GM21515 (cell line): ENCODE data around the gene ANTXR1.

ENCODE experiments used
- ATAC-seq: cut with Tn5 transposase; IDR thresholded peaks from one replicate; pipeline ENCODE4 v1.9.1; 2021; ENCODE audit not compliant: unreplicated experiment

The ANTXR1 gene

GRCh38 chr2:69126341-69126740 is 113.4 kb downstream of the ANTXR1 start:
- no peak for ATAC-seq

GRCh38 chr2:69131452-69131851 is 118.5 kb downstream of the ANTXR1 start:
- ATAC-seq, result no peak

GRCh38 chr2:69131983-69132675 is 119.2 kb downstream of the ANTXR1 start:
- no peak for ATAC-seq

- no peak for ATAC-seq
These were observed 120.1 kb downstream of the ANTXR1 start for GRCh38 chr2:69132960-69133590.

- no peak for ATAC-seq
These were observed 120.9 kb downstream of the ANTXR1 start for GRCh38 chr2:69133898-69134297.

GRCh38 chr2:69134306-69134945 is 121.4 kb downstream of the ANTXR1 start:
- ATAC-seq, result no peak

GRCh38 chr2:69138247-69138772 is 125.3 kb downstream of the ANTXR1 start:
- ATAC-seq, result no peak

DNA sequence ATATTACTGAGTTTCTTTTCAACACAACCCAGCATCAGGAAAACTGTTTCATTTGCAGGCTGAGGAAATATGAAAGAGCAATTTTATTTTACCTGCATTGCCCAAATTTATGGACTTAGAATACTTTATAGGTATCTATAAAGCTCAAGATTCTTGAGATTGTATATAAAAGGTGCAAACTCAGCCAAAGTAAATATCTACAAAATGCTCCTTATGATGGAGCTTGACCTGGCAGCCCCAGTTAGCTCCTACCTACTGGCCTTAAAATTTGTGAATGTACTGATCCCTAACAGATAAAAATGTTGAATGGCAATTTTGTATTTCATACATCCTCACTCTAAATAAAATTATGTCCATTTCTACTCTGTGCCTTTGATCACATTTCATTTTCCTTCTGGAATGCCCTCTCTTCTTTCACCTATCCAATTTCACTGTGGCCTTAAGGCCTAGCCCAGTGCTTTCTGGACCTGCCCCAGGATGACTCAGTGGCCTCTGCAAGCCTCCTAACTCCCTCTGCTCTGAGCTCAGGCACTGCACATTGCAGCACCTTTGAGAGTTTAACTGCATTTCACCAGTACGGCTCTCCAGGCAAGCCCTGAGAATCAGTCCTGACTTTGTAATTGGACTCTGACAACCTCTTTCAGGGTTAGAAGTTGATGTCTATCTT is 125.9 kb downstream of the ANTXR1 start:
- ATAC-seq, result no peak

DNA sequence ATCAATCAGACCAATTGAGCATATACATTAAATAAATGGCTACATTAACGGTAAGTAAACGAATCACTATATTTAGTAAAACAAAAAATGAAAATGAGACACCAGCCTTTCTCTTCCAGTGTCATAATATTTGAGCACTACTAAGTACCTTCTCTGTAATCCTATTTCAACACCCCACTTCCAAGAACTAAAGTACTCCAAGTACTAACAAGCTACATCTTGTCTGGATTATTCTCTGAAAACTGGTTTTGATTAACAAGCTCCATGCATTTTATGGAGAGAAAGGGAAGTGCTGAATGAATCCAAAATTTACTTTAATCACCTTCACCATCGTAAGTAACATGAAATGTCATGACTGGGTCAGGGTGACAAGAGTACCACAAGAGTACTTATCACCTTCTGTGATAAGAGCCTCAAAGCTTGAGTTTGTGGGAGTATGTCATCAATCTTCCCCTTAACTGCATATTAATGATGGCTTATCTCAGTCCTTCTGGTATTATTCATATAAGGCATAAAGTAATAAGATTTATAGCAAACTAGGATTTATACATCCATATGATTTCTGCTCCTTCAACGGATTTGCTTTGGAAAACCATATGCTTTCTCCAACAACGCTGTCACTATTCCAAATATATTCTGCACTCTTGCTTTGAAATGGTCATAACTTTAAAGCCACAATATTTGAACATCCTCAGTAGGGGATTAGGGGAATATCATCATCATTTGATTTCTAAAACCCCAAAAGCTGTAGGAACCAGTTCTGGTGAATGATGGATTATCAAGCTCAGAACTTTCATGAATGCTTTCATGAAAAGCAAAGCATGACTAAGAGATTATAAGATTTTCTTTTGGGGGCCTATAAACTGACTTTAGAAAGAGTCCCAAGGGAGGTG is 127.0 kb downstream of the ANTXR1 start:
- ATAC-seq, result no peak

DNA sequence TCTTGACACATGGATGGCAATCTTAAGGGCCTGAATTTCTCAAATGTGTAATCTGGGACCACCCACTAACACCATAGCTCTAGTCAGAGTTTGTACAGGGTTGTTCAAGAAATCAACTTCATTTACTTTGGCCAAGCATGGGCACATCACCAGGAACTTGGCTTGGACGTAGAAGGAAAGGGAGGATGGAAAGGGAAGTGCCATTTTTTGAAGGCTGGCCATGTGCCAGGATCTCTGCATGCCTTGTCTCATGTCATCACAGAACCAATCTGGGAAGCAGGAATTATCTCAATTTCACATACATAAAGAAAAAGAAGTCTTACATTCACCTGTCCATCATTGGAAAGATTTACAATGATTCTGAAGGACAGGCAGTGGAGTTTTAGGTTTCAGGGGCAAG is 128.1 kb downstream of the ANTXR1 start:
- no peak for ATAC-seq

- no peak for ATAC-seq
These were observed 130.9 kb downstream of the ANTXR1 start for GRCh38 chr2:69143748-69144360.

DNA sequence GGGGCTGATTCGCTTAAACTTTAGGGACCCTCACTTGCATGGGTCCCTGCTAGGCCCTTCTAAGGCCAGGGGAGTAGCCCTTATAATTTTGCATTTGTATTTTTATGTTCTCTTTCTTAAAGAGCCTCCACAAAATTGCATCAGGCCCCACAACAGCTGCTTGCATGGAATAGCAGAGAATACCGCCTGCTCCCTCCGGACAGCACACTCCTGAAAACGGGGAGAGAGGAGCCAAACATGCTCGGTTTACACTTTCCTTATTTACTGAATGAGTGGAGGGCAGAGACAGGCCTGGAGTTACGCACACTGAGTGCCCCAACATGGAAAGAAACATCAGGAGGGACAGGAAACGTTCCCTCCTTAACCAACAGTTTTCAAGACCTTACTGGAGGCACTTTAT is 132.2 kb downstream of the ANTXR1 start:
- ATAC-seq, result no peak

GRCh38 chr2:69147841-69148533 is 135.0 kb downstream of the ANTXR1 start:
- ATAC-seq, result no peak

DNA sequence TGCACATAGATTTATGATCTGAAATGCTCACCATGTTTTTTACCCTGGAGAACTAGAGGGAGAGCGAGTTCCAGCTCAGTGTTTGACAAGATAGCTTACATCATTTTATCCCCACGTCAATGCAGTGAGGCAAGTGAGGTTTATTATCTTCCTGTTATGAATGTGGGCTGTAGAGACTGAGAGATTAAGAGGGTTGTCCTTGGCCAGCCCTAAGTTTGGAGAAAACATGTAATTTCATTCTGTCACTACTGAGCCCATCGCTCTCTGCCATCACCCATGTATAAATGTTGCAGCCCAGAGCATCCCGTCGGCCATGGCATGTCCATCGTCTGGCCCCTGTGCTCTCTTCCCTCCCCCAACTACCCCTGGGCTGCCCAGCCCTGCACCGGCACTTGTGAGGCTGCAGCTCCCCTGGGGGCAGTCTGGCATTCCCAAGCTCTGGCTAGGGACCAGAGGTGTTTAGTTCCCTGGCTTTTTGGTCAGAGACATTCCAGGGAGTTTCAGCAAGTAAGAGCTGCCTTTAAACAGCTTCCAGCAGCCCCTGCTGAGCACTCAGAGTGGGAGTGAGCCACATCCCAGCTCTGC is 136.7 kb downstream of the ANTXR1 start:
- no peak for ATAC-seq

DNA sequence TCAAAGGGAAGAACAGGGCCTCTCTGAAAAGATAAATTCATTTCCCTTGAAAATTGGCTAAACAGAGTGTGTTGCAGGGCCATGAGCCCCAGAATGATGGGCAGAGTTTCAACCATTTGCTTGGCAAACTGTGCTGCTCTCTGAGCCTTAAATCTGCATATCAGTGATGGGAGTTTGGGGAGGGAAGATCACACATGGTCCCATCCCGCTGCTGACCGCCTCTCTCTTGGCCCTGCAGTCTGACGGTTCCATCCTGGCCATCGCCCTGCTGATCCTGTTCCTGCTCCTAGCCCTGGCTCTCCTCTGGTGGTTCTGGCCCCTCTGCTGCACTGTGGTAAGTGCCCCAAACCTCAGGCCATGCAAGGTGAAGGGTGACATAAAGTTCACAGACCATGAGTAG is 139.0 kb downstream of the ANTXR1 start:
- no peak for ATAC-seq

DNA sequence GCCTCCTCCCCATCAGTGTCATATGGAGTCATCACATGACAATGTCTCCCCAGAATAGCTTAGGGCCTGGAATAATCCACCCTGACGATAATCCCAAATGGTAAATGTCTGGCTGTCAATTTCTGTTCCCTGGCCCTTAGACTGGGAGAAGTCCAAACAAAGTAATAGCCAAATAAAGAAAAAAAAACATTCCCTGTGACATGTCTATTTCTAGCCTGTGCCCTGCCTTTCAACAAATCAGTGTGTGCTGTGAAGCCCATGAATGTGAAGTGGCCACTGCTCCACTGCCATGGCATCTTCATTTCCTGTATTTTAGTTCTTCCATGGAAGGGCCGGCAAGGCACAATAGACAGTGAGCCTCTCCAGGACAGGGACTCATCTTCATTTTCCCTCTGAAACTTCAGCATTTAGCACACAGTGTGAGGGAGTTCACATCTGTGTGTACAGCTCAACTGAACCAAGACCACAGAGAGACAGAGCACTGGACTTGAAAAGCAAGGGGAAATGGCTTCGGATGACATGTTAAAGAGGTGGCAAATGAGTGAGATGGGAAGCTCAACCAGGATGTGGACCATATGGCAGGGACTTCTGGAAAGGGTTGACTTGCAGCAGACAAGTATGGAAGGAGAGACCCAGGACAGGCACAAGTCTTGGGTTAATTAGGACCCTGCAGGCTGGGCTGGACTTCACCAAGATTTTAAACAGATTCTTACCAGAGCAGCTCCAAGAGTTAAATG is 140.0 kb downstream of the ANTXR1 start:
- no peak for ATAC-seq

DNA sequence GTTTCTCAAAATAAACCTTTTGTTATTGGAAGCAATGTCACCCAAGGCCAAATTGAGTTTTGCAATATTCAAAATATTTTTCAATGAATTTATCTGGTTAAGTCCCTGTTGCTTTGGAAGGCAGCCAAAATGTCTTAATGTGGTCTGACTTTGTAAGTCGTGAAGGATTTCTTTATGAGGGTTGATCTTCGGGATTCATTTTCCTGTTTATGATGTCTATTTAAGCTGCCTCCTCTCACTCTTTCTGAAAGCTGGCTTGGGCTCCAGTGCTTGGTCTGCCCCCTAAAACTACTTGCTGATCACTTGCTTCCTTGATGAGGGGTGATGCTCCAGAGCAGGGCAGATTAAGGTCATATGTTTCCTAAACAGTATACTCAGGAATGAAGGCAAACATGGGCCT is 141.1 kb downstream of the ANTXR1 start:
- ATAC-seq, result no peak

DNA sequence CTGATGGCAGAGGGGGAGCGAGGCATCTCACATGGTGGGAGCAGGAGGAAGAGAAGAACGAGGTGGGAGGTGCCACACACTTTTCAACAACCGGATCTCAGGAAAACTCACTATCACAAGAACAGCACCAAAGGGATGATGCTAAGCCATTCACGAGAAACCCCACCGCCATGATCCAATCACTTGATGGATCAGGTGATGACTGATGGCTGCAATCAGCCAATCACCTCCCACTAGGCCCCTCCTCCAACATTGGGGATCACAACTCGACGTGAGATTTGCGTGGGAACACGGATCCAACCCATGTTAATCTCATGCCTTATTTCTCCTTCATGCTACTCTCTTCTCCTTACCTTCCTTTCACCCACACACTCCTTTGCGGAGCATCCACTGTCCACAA is 143.6 kb downstream of the ANTXR1 start:
- no peak for ATAC-seq

DNA sequence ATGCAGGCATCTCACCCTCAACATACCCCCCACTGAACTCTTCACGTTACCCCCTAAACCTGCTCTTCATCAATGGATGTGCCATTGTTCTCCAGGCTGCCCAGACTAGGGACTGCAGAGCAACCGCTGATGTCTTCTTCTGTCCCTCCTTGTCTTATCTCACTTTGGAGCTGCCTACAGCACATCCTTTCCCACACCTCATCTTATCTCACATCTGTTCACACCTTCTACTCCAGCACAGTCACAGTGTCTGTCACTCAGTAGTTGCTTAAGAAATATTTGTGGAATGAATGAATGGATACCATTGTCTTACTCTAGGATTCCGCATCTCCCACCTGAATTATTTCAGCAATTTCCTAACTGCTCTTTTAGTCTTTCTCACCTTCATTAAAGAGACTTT is 144.5 kb downstream of the ANTXR1 start:
- ATAC-seq, result no peak
